ENCODE data around the gene RAPGEFL1.
"Not testable (repeated sequence)": the region's sequence is repeated elsewhere in the genome, so short reads cannot be mapped to it uniquely, and the experiment has no call there.

Gene RAPGEFL1

DNA sequence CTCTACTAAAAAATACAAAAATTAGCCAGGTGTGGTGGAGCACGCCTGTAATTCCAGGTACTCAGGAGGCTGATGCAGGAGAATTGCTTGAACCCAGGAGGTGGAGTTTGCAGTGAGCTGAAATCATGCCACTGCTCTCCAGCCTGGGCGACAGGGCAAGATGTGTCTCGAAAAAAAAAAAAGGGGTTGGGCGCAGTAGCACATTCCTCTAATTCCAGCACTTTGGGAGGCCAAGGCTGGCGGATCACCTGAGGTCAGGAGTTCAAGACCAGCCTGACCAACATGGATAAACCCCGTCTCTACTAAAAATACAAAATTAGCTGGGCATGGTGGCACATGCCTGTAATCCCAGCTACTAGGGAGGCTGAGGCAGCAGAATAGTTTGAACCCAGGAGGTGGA, 36.6 kb downstream of the RAPGEFL1 start:
- DNase-seq, result not testable (repeated sequence)

DNA sequence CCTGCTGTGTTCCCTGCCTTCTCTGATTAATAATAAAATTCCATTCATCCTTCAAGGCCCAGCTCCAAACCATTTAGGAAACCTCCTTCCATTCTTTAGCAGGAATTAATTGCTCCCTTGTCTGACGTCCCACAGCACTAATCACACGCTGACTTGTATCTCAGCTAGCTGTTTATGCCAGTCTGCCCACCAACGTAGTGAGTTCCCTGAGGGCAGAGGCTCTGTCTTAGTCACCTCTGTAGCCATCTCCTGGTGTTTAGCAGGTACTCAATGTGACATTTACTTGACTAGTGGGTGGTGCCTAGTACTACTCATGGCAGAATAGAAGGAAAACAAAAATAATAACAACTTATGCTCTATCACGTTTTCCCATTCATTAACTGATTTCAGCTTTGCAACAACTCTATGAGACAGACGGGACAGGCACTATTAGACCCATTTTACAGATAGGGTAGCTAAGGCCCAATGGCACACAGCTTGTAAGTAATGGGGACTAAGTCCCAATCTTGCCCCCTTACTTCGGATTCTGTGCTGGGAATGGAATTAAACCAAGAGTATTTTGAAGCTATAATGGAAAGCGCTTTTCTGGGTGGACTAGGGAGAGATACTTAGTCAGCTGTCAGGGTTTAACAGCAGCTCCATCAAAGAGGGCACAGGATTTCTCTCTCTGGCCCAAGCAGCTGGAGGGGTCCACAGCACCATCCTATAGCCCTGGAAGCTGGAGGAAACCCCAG, 40.9 kb downstream of the RAPGEFL1 start:
- DNase-seq, result no peak

DNA sequence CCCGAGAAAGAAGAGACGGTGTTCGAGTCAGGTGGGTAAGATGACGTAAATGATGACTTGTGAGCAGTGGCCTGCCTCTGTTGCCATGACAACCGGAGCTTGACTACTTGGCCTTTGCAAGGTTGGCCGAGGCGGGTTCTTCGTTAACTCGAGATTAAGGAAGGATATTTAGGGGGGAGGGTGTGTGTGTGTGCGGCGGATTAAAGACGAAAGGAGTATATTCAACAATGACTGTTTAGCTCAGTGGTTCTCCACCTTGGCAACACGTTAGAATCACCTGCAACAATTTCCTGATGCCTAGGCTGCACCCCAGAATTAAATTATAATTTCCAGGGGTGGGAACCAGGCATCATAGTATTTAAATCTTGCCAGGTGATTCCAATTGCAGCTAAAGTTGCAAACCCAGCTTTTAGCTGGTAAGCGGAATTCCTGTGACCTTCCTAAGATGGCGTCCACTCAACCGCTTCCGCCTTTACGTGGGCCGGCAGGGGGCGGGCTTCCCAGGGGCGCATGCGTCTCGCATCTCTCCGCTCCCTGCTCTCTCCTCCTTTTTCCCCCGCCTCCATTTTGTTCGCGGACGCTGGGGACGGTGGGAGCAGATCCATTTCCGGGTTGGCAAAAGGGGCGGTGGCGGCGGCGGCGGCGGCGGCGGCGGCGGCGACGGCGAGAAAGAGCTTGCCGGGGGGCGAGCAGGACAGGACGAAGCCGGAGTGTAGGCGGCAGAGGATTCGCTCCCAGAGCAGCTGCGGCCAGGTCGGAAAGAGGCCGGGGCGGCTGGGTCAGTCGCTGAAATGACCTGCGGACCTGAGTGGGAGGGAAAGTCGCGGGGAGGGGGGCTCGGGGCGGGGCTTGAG, 41.7 kb downstream of the RAPGEFL1 start, which contains the start of gene WIPF2:
WIPF2 (plus strand) TSS at position 565 of the 854 bp plus-strand sequence. CDS start 37,156 bp downstream, outside the sequence.
- DNase-seq, result peak; percentile 97 to 98

DNA sequence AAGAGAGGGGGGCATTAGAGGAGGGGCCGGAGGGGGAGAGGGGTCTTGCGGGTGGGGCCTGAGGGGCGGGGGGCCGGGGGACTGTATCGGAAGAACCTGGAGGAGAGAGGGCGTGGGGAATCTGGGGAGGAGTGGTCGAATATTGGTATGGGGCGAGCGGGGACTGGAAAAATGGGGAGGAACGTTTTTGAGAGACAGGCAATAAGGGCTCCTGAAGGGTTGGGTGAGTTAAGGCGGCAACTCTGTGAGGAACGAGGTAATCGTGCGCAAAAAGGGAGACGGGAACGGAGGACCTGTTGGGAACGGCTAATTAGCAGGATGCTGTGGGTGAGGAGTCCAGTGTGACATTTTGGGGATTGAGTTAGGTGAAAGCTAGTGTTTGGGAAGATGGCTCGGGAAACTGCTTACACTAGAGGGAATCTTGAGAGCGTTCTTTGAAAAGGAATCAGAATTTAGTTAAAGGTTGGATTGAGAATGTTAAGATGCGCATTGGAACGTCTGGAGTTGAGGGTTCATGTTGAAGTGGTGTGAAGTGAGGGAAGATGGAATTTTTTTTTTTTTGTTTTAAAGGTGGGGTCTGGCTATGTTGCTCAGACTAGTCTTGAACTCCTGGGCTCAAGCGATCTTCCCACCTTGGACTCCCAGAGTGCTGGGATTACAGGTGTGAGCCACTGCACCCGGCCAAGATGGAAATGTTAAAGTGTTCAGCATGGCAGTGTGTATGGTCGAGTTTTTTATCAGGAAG, 42.5 kb downstream of the RAPGEFL1 start:
- DNase-seq, result peak; percentile 76 to 81

DNA sequence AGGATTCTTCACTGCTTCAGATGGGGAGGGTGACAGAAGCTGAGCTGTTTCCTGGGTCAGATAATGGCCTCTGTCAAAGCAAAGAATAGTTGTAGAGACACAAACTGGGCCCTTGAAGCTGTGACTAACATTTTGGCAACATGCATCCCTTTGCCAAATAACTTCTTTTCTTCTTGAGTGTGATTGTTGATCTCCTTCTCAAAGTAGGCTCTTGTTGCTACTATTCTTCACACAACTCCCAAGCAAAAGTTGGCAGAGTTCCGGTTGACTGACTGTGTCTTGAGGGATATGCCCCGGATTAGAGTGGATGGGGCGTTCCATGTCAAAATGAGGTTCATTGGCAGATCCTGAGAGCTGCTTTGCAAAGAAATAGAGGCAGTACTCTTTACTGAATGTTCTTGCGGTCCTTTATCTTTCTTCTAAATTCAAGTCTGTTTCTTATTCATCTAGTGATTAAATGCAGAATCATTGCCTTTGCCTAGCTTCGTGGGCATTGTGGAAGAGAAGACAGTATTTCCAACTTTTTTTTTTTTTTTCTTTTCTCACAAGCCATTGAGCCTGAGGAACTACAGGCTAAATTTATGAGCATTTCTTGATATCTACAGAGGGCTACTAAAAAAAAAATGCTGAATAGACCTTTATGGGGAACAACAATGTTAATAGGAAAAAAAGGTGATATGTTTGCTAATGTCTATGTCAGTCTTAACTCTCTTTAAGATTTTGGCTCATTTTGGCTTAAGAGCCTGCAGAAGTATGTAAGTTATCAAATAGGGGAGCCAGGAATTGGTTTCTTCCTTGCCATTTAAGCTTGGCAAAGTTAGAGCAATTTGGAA, 47.7 kb downstream of the RAPGEFL1 start:
- no peak for DNase-seq

DNA sequence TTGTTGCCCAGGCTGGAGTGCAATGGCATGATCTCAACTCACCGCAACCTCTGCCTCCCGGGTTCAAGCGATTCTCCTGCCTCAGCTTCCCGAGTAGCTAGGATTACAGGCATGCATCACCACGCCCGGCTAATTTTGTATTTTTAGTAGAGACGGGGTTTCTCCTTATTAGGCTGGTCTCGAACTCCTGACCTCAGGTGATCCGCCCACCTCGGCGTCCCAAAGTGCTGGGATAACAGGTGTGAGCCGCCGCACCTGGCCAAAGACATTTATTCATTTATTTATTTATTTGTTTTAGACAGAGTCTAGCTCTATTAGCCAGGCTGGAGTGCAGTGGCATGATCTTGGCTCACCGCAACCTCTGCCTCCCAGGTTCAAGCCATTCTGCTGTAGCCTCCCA, 51.9 kb downstream of the RAPGEFL1 start:
- DNase-seq, result not testable (repeated sequence)

DNA sequence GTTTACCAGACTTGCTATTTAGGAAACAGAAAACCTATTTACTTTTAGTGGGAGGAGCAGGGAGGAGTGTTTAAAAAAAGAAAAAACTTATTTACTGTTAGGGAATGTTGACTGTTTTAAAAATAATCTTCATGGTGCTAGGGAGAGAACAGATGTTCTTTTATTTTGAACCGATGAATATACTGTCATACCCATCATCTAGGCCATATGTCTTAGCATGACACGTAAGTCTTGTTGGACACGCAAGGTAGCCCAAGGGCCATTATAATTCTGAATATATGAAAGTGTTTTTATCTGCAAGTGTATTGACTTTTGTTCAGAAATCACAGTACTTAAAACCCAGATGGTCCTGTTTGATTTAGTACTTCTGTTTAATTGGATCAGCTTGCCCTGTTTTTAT, 53.4 kb downstream of the RAPGEFL1 start:
- no peak for DNase-seq

DNA sequence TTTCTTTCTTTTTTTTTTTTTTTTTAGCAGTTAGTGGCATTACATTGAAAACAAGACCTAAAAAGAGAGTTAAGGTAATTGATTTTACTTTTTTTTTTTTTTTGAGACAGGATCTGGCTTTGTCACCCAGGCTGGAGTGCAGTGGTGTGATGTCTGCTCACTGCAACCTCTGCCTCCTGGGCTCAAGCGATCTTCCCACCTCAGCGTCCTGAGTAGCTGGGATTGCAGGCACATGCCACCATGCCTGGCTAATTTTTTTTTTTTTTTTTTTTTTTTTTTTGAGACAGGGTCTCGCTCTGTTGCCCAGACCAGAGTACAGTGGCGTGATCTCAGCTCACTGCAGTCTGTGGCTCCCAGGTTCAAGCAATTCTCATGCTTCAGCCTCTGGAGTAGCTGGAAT, 54.7 kb downstream of the RAPGEFL1 start:
- not testable (repeated sequence) for DNase-seq

DNA sequence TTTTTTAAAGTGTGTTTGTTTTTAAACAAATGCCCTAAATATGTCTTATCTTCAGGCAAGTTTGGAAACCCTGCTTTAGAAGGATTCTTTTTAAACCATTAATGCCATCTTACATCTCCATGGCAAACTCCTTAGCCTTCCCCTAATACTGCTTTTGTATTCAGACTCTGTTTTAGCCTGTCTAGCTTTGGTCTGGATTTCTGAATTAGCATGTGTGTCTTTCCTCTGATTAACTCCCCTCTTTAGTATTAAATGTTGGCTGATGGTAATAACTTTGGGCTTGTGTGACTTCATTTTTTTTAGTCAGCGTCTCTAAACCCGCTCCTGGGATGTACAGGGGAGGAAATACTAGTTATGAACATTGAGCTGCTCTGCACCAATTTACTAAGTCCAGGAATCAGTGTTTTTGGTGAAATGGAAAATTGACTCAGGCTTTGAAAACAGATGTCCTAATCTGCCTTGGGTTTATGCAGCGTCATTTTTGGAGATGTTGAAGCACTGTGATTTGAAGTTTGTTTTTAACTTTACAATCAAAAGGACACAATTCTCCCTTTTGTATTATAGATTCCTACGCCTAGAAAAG, 64.1 kb downstream of the RAPGEFL1 start:
- no peak for DNase-seq

DNA sequence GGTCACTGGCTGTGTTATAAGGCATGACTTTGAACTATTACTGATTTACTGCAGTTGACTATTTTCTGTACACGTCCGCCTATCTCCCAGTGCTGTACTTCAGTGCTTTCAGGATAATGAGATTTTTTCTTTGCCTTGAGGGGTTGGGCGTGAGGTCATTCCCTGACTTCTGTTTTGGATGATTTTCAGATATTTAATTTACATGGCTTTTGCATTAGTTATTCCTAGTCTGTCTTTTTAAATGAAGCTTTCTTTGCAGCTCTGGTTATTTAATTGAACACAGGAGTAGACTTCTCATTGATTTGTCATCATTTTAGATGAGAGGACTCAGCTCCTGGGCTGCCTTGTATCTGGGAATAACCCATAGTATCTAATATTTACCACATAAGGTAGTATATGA, 65.5 kb downstream of the RAPGEFL1 start:
- DNase-seq, result no peak

DNA sequence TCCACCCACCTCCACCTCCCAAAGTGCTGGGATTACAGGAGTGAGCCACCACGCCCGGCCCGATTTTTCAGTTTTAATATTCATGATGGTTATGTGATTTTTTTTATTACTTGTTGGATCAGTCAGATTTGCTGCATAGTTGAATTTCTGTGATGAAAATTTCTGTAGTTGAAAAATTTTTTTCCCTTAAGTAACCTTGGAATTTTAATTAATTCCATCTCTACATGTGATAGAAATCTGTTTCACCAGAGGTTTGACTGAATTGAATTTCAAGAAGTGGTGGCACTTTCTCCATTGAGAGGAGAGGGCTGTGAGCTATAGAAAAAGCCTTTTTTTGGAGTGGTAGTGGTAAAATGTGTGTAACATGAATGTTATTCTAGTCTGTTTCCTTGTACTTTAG, 66.5 kb downstream of the RAPGEFL1 start:
- no peak for DNase-seq

DNA sequence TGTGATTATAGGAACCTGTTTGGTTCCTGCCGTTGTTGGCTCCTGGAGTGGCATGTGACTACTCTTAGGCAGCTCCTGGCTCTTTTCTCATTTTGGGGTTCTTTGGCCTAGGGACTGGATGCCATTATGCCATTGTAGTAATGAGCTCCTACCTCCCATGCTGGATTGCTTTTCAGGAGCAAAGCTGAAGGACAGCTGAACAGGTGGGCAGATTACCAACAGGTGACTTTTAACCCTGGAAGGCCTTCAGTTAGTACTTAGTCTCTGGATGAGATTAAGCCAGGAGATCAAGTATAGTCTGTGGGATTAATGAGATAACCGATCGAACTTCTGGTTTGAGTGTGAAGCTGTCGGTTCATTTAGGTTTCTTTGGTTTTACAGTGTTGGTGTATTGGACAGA, 67.0 kb downstream of the RAPGEFL1 start:
- DNase-seq, result peak in 1 of 2 experiments; percentile 32

Measured in NCI-H524 (cell line).